GM18858 (cell line): Measurements from ENCODE around the gene DPEP1.

ENCODE experiments used
- ATAC-seq: cut with Tn5 transposase; IDR thresholded peaks from one replicate; pipeline ENCODE4 v1.9.1; 2021; ENCODE audit not compliant: unreplicated experiment

DPEP1 gene

GRCh38 chr16:89598199-89598598 is 15.2 kb upstream of the DPEP1 start:
- no peak for ATAC-seq

GRCh38 chr16:89599451-89599858 is 14.0 kb upstream of the DPEP1 start:
- no peak for ATAC-seq

- no peak for ATAC-seq
These were observed 13.5 kb upstream of the DPEP1 start for GRCh38 chr16:89599902-89600301.

- no peak for ATAC-seq
These were observed 13.0 kb upstream of the DPEP1 start for GRCh38 chr16:89600427-89600826.

- ATAC-seq = no peak
These were observed 12.5 kb upstream of the DPEP1 start for GRCh38 chr16:89600956-89601355.

- ATAC-seq = no peak
These were observed 11.6 kb upstream of the DPEP1 start for GRCh38 chr16:89601906-89602272.

- ATAC-seq = no peak
These were observed 11.0 kb upstream of the DPEP1 start for GRCh38 chr16:89602273-89602951.

GRCh38 chr16:89602952-89603590 is 10.4 kb upstream of the DPEP1 start:
- ATAC-seq = no peak

- ATAC-seq = no peak
These were observed 8.7 kb upstream of the DPEP1 start for GRCh38 chr16:89604764-89605163.

- no peak for ATAC-seq
These were observed 8.1 kb upstream of the DPEP1 start for GRCh38 chr16:89605186-89605970.

- ATAC-seq = no peak
These were observed 7.4 kb upstream of the DPEP1 start for GRCh38 chr16:89606006-89606405.

GRCh38 chr16:89607453-89607852 is 6.0 kb upstream of the DPEP1 start:
- no peak for ATAC-seq

GRCh38 chr16:89607937-89608740 is 5.3 kb upstream of the DPEP1 start:
- no peak for ATAC-seq

- ATAC-seq = no peak
These were observed 3.4 kb upstream of the DPEP1 start for GRCh38 chr16:89610108-89610453.

GRCh38 chr16:89612415-89613166 is 851 bp upstream of the DPEP1 start:
- ATAC-seq = no peak

GRCh38 chr16:89613954-89614459 is 565 bp downstream of the DPEP1 start:
- no peak for ATAC-seq

GRCh38 chr16:89615176-89615575 is 1.7 kb downstream of the DPEP1 start:
- ATAC-seq = no peak

- no peak for ATAC-seq
These were observed 2.2 kb downstream of the DPEP1 start for GRCh38 chr16:89615596-89616090.

- no peak for ATAC-seq
These were observed 3.2 kb downstream of the DPEP1 start for GRCh38 chr16:89616623-89617022.

GRCh38 chr16:89617036-89617435 is 3.6 kb downstream of the DPEP1 start:
- ATAC-seq = no peak
